ENCODE data around the gene CDC42BPG. TPM values are rescaled to one million over a fixed set of nuclear protein-coding genes. Genes with fewer than 3 reads are reported as not detected.

Gene CDC42BPG
- total RNA-seq, 2 donors from 2014 or later: 17.2 to 24.0 TPM

- Histone ChIP-seq H3K36me3 (no peaks in the 10 kb centered on the region), H3K9me3 (no peaks in the 10 kb centered on the region), H3K4me3 (no peak overlapping the region), H3K4me1 (replicated peaks) (peaks cover 7% of the 10 kb centered on the region), H3K27me3 (replicated peaks; ENCODE audit: insufficient read depth) (no peaks in the 10 kb centered on the region), H3K27ac (peak overlapping the region; percentile 52 to 57)
- intact Hi-C loops (cut with DNase I): no loop called here
- 70% methylated on average over 9 of the region's 9 CpGs for WGBS
- no peak for DNase-seq (ENCODE audit: low spot score)
- TF ChIP-seq POLR2A (IDR thresholded peaks at IDR 0.05) (no peak), POLR2AphosphoS5 (IDR thresholded peaks at IDR 0.05) (no peak)
- TF ChIP-seq, protein P1, sequence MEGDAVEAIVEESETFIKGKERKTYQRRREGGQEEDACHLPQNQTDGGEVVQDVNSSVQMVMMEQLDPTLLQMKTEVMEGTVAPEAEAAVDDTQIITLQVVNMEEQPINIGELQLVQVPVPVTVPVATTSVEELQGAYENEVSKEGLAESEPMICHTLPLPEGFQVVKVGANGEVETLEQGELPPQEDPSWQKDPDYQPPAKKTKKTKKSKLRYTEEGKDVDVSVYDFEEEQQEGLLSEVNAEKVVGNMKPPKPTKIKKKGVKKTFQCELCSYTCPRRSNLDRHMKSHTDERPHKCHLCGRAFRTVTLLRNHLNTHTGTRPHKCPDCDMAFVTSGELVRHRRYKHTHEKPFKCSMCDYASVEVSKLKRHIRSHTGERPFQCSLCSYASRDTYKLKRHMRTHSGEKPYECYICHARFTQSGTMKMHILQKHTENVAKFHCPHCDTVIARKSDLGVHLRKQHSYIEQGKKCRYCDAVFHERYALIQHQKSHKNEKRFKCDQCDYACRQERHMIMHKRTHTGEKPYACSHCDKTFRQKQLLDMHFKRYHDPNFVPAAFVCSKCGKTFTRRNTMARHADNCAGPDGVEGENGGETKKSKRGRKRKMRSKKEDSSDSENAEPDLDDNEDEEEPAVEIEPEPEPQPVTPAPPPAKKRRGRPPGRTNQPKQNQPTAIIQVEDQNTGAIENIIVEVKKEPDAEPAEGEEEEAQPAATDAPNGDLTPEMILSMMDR (IDR thresholded peaks at IDR 0.05): no peak
Measured at GRCh38 chr11:64869571-64870175, 25.2 kb upstream of the CDC42BPG start.

DNA sequence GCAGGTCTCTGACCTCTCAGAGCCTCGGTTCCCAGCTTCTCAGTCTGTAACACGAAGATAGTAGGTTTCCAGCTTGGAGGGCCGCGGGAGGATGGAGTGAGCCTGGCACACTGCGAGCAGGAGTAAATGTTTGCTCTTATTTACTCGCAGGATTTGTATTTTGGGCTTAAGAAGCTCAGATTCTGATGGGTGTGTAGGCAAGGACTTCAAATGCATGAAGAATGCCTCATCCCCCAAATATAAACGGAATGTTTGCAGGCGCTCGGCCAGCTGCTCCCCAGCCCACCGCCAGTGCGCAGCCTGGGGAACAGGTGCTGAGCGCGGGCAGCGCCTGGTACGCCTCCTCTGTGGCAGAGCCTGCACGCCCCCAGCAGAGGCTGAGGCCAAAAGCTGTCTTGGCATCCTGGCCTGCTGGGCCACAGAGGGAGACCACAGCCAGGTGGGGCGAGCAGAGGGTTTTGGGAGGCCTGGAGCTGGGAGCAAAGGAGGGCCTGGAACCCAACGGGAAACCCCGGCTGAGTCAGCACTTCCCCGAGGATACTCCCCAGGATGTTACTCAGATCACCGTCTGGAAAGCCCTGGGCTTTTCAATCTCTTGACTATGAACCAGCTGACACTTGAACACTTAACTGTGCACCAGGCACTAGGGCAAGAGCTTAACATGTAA, 24.6 kb upstream of the CDC42BPG start:
- WGBS: 27% methylated on average over 21 of the region's 21 CpGs
- intact Hi-C loops (cut with DNase I): no loop called here
- H3K27ac ChIP-seq: peak overlapping the region; percentile 52 to 57
- H3K4me3 ChIP-seq: no peak overlapping the region
- no peaks in the 10 kb centered on the region for H3K36me3 ChIP-seq
- H3K4me1 ChIP-seq (replicated peaks): peaks cover 11% of the 10 kb centered on the region
- TF ChIP-seq POLR2A (IDR thresholded peaks at IDR 0.05) (no peak), POLR2AphosphoS5 (IDR thresholded peaks at IDR 0.05) (no peak)
- TF ChIP-seq, protein P1 (IDR thresholded peaks at IDR 0.05): no peak
- H3K27me3 ChIP-seq (replicated peaks; ENCODE audit: insufficient read depth): no peaks in the 10 kb centered on the region
- no peaks in the 10 kb centered on the region for H3K9me3 ChIP-seq
- DNase-seq (ENCODE audit: low spot score): no peak

GRCh38 chr11:64867748-64868462, 23.5 kb upstream of the CDC42BPG start:
- Histone ChIP-seq H3K27me3 (replicated peaks; ENCODE audit: insufficient read depth) (no peaks in the 10 kb centered on the region), H3K36me3 (no peaks in the 10 kb centered on the region), H3K4me3 (no peak overlapping the region), H3K4me1 (replicated peaks) (peaks cover 14% of the 10 kb centered on the region), H3K27ac (no peak overlapping the region), H3K9me3 (no peaks in the 10 kb centered on the region)
- WGBS: 81% methylated on average over 28 of the region's 28 CpGs
- no peak for DNase-seq (ENCODE audit: low spot score)
- intact Hi-C loops (cut with DNase I): no loop called here
- TF ChIP-seq POLR2AphosphoS5 (IDR thresholded peaks at IDR 0.05) (no peak), POLR2A (IDR thresholded peaks at IDR 0.05) (no peak)
- TF ChIP-seq, protein P1 (IDR thresholded peaks at IDR 0.05): no peak

GRCh38 chr11:64866173-64866491, 21.7 kb upstream of the CDC42BPG start:
- Histone ChIP-seq H3K27ac (peak overlapping the region; percentile 4 to 80), H3K4me3 (no peak overlapping the region), H3K4me1 (replicated peaks) (peaks cover 14% of the 10 kb centered on the region), H3K36me3 (no peaks in the 10 kb centered on the region), H3K9me3 (no peaks in the 10 kb centered on the region), H3K27me3 (replicated peaks; ENCODE audit: insufficient read depth) (no peaks in the 10 kb centered on the region)
- DNase-seq (ENCODE audit: low spot score): no peak
- intact Hi-C loops (cut with DNase I): no loop called here
- 97% methylated on average over 4 of the region's 4 CpGs for WGBS
- TF ChIP-seq, protein P1 (IDR thresholded peaks at IDR 0.05): no peak
- TF ChIP-seq POLR2A (IDR thresholded peaks at IDR 0.05): no peak
- TF ChIP-seq POLR2AphosphoS5 (IDR thresholded peaks at IDR 0.05): no peak
